ENCODE data around the gene CTNNBL1.
A peak's percentile ranks its signal among the peaks of the same experiment; 100 is the strongest.
"Not testable (repeated sequence)": the region's sequence is repeated elsewhere in the genome, so short reads cannot be mapped to it uniquely, and the experiment has no call there.

CTNNBL1 gene

GRCh38 chr20:37693635-37694626 lies at the start of gene CTNNBL1:
TSS of gene CTNNBL1 (plus strand) at chr20:37694030. CDS start at chr20:37694123, 93 bp downstream.
- DNase-seq: peak; percentile 97

- DNase-seq: no peak
These were observed 49.2 kb upstream of the CTNNBL1 start for GRCh38 chr20:37644605-37645004.

- DNase-seq: no peak
These were observed 45.9 kb upstream of the CTNNBL1 start for GRCh38 chr20:37647946-37648345.

- DNase-seq: no peak
These were observed 44.8 kb upstream of the CTNNBL1 start for GRCh38 chr20:37649017-37649416.

- no peak for DNase-seq
These were observed 44.0 kb upstream of the CTNNBL1 start for GRCh38 chr20:37649676-37650370.

GRCh38 chr20:37650661-37651060 lies 43.2 kb upstream of the CTNNBL1 start:
- no peak for DNase-seq

GRCh38 chr20:37651932-37652331 lies 41.9 kb upstream of the CTNNBL1 start:
- DNase-seq: peak; percentile 30

GRCh38 chr20:37656945-37657344 lies 36.9 kb upstream of the CTNNBL1 start:
- no peak for DNase-seq

GRCh38 chr20:37657924-37658804 lies 35.7 kb upstream of the CTNNBL1 start:
- no peak for DNase-seq

GRCh38 chr20:37661519-37661918 lies 32.3 kb upstream of the CTNNBL1 start:
- DNase-seq: no peak

GRCh38 chr20:37662308-37662707 lies 31.5 kb upstream of the CTNNBL1 start:
- DNase-seq: no peak

- not testable (repeated sequence) for DNase-seq
These were observed 29.2 kb upstream of the CTNNBL1 start for GRCh38 chr20:37664595-37664994.

GRCh38 chr20:37668166-37668565 lies 25.7 kb upstream of the CTNNBL1 start:
- DNase-seq: no peak

GRCh38 chr20:37669062-37669772 lies 24.6 kb upstream of the CTNNBL1 start:
- no peak for DNase-seq

- no peak for DNase-seq
These were observed 24.0 kb upstream of the CTNNBL1 start for GRCh38 chr20:37669773-37670236.

GRCh38 chr20:37670351-37670791 lies 23.5 kb upstream of the CTNNBL1 start:
- no peak for DNase-seq

- DNase-seq: no peak
These were observed 21.7 kb upstream of the CTNNBL1 start for GRCh38 chr20:37672143-37672542.

- no peak for DNase-seq
These were observed 20.4 kb upstream of the CTNNBL1 start for GRCh38 chr20:37673444-37673843.

- DNase-seq: no peak
These were observed 17.4 kb upstream of the CTNNBL1 start for GRCh38 chr20:37676440-37676839.

- DNase-seq: no peak
These were observed 15.6 kb upstream of the CTNNBL1 start for GRCh38 chr20:37677969-37678861.

- not testable (repeated sequence) for DNase-seq
These were observed 14.1 kb upstream of the CTNNBL1 start for GRCh38 chr20:37679751-37680150.

Measured in CD4-positive, alpha-beta T cell treated with Interferon gamma for 1 hour (primary cell).